ENCODE results near the gene PCDHB11.
"Not testable (repeated sequence)": the region's sequence is repeated elsewhere in the genome, so short reads cannot be mapped to it uniquely, and the experiment has no call there.

The PCDHB11 gene

DNA sequence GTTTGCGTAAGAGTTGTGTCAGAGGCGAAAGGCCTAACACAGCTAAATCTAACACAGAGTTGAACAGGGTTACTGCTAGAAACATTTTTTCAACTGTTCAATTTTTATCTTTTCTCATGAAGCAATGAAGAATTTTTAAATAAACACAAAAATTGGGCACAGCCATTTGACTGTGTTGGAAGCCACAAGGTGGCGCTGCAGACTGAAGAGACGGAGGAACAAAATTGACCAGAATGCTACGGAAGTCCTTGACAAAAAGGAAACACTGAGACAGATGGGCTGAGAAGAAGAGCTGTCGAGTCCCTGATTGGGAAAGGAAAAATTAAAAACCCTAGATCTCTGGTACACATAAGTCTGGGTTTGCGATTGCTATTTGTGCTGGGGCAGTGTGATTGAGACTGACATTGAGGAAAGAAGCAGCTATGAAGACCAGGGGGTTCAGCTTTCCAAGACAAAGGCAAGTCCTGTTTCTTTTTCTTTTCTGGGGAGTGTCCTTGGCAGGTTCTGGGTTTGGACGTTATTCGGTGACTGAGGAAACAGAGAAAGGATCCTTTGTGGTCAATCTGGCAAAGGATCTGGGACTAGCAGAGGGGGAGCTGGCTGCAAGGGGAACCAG is 12.4 kb upstream of the PCDHB11 start, which contains the start of gene PCDHB9:
TSS of gene PCDHB9 (plus strand) at position 265 of the 616 bp plus-strand sequence. CDS start at position 423, 158 bp downstream.
- H3K4me3 ChIP-seq (ENCODE audit: low read length), result no peak within 1 kb of the TSS
- no peak for DNase-seq (ENCODE audit: low read depth)
- TF ChIP-seq, protein P1, sequence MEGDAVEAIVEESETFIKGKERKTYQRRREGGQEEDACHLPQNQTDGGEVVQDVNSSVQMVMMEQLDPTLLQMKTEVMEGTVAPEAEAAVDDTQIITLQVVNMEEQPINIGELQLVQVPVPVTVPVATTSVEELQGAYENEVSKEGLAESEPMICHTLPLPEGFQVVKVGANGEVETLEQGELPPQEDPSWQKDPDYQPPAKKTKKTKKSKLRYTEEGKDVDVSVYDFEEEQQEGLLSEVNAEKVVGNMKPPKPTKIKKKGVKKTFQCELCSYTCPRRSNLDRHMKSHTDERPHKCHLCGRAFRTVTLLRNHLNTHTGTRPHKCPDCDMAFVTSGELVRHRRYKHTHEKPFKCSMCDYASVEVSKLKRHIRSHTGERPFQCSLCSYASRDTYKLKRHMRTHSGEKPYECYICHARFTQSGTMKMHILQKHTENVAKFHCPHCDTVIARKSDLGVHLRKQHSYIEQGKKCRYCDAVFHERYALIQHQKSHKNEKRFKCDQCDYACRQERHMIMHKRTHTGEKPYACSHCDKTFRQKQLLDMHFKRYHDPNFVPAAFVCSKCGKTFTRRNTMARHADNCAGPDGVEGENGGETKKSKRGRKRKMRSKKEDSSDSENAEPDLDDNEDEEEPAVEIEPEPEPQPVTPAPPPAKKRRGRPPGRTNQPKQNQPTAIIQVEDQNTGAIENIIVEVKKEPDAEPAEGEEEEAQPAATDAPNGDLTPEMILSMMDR (conservative IDR thresholded peaks at IDR 0.05; ENCODE audit: low read depth, low read length), result peak; percentile 34

DNA sequence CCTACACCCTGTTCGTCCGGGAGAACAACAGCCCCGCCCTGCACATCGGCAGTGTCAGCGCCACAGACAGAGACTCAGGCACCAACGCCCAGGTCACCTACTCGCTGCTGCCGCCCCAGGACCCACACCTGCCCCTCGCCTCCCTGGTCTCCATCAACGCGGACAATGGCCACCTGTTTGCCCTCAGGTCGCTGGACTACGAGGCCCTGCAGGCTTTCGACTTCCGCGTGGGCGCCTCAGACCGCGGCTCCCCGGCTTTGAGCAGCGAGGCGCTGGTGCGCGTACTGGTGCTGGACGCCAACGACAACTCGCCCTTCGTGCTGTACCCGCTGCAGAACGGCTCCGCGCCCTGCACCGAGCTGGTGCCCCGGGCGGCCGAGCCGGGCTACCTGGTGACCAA is 10.7 kb upstream of the PCDHB11 start:
- DNase-seq (ENCODE audit: low read depth); H3K4me3 ChIP-seq (ENCODE audit: low read length): not testable (repeated sequence)

DNA sequence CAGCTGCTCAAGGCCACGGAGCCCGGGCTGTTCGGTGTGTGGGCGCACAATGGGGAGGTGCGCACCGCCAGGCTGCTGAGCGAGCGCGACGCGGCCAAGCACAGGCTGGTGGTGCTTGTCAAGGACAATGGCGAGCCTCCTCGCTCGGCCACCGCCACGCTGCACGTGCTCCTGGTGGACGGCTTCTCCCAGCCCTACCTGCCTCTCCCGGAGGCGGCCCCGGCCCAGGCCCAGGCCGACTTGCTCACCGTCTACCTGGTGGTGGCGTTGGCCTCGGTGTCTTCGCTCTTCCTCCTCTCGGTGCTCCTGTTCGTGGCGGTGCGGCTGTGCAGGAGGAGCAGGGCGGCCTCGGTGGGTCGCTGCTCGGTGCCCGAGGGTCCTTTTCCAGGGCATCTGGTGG is 10.3 kb upstream of the PCDHB11 start:
- not testable (repeated sequence) for H3K4me3 ChIP-seq (ENCODE audit: low read length); DNase-seq (ENCODE audit: low read depth)

DNA sequence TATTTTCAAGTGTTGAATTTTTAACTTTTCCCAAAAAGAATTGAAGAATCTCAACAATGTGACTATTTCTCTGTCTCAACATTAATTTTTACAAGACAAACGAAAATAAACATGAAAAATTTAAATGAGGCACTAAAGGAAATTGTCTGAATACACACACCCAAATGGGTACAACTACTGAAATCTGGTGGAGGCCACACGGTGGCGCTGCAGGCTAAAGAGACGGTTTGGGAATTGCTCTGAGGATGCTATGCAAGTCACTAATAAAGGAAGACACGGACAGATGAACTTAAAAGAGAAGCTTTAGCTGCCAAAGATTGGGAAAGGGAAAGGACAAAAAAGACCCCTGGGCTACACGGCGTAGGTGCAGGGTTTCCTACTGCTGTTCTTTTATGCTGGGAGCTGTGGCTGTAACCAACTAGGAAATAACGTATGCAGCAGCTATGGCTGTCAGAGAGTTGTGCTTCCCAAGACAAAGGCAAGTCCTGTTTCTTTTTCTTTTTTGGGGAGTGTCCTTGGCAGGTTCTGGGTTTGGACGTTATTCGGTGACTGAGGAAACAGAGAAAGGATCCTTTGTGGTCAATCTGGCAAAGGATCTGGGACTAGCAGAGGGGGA is 7.2 kb upstream of the PCDHB11 start, which contains the start of gene PCDHB10:
TSS of gene PCDHB10 (plus strand) at position 244 of the 616 bp plus-strand sequence. CDS start at position 444, 200 bp downstream.
- no peak for DNase-seq (ENCODE audit: low read depth)
- no peak within 1 kb of the TSS for H3K4me3 ChIP-seq (ENCODE audit: low read length)

DNA sequence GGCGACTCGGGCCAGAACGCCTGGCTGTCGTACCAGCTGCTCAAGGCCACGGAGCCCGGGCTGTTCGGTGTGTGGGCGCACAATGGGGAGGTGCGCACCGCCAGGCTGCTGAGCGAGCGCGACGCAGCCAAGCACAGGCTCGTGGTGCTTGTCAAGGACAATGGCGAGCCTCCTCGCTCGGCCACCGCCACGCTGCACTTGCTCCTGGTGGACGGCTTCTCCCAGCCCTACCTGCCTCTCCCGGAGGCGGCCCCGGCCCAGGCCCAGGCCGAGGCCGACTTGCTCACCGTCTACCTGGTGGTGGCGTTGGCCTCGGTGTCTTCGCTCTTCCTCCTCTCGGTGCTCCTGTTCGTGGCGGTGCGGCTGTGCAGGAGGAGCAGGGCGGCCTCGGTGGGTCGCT is 5.1 kb upstream of the PCDHB11 start:
- DNase-seq (ENCODE audit: low read depth); H3K4me3 ChIP-seq (ENCODE audit: low read length): not testable (repeated sequence)

More for the DNA sequence above, 7.2 kb upstream of the PCDHB11 start, which contains the start of gene PCDHB10:
- TF ChIP-seq, protein P1 (conservative IDR thresholded peaks at IDR 0.05; ENCODE audit: low read depth, low read length), result peak; percentile 21

DNA sequence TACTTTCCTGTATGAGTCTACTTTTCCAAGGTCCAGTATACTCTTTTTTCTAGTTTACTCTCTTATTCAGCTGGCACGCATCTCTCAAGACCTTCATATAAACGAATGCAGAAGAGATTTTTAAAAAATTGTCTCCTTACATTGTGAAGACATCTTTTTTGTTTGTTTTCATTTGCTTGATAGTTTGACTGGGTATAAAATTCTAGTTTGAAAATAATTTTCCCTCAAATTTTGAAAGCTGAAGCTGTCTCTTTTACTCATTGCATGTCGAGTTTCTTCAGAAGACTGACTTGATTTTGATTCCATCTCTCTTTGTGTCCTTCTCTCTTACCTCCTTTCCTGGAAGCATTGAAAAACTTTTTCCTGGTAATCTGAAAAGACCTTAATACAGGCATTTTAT is 3.1 kb upstream of the PCDHB11 start:
- TF ChIP-seq, protein P1 (conservative IDR thresholded peaks at IDR 0.05; ENCODE audit: low read depth, low read length), result no peak
- DNase-seq (ENCODE audit: low read depth), result no peak

DNA sequence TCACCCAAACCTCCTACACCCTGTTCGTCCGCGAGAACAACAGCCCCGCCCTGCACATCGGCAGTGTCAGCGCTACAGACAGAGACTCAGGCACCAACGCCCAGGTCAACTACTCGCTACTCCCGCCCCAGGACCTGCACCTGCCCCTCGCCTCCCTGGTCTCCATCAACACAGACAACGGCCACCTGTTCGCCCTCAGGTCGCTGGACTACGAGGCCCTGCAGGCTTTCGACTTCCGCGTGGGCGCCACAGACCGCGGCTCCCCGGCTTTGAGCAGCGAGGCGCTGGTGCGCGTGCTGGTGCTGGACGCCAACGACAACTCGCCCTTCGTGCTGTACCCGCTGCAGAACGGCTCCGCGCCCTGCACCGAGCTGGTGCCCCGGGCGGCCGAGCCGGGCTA is 1.7 kb downstream of the PCDHB11 start:
- DNase-seq (ENCODE audit: low read depth); H3K4me3 ChIP-seq (ENCODE audit: low read length): not testable (repeated sequence)

More for the DNA sequence above, 3.1 kb upstream of the PCDHB11 start:
- no peak overlapping the region for H3K4me3 ChIP-seq (ENCODE audit: low read length)

DNA sequence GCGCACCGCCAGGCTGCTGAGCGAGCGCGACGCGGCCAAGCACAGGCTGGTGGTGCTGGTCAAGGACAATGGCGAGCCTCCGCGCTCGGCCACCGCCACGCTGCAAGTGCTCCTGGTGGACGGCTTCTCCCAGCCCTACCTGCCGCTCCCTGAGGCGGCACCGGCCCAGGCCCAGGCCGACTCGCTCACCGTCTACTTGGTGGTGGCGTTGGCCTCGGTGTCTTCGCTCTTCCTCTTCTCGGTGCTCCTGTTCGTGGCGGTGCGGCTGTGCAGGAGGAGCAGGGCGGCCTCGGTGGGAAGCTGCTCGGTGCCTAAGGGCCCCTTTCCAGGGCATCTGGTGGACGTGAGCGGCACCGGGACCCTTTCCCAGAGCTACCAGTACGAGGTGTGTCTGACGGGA is 2.2 kb downstream of the PCDHB11 start:
- not testable (repeated sequence) for H3K4me3 ChIP-seq (ENCODE audit: low read length); DNase-seq (ENCODE audit: low read depth)

DNA sequence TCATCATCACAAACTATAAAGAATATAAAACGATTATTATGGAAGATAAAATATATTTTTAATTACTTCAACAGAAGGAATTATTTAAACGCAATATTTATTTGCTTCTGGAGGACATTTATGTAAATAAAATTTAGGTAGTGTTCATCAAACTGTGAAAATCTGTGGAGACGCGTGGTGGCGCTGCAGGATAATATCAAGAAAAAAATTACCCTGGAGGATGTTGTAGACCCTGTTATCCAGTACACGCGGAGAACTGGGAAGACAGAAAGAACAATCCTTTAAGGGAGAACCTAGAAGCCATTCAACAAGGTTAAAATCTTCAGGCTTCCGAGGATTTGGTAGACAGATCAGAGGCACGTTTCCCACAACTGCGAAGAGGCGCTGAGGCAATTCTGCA is 9.1 kb downstream of the PCDHB11 start, which contains the start of gene PCDHB12:
TSS of gene PCDHB12 (plus strand) at position 242 of the 400 bp plus-strand sequence. CDS start 189 bp downstream, outside the sequence.
- TF ChIP-seq, protein P1 (conservative IDR thresholded peaks at IDR 0.05; ENCODE audit: low read depth, low read length), result no peak
- H3K4me3 ChIP-seq (ENCODE audit: low read length), result no peak within 1 kb of the TSS
- no peak for DNase-seq (ENCODE audit: low read depth)

DNA sequence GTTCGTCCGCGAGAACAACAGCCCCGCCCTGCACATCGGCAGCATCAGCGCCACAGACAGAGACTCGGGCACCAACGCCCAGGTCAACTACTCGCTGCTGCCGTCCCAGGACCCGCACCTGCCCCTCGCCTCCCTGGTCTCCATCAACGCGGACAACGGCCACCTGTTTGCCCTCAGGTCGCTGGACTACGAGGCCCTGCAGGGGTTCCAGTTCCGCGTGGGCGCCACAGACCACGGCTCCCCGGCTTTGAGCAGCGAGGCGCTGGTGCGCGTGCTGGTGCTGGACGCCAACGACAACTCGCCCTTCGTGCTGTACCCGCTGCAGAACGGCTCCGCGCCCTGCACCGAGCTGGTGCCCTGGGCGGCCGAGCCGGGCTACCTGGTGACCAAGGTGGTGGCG is 10.9 kb downstream of the PCDHB11 start:
- H3K4me3 ChIP-seq (ENCODE audit: low read length); DNase-seq (ENCODE audit: low read depth): not testable (repeated sequence)

DNA sequence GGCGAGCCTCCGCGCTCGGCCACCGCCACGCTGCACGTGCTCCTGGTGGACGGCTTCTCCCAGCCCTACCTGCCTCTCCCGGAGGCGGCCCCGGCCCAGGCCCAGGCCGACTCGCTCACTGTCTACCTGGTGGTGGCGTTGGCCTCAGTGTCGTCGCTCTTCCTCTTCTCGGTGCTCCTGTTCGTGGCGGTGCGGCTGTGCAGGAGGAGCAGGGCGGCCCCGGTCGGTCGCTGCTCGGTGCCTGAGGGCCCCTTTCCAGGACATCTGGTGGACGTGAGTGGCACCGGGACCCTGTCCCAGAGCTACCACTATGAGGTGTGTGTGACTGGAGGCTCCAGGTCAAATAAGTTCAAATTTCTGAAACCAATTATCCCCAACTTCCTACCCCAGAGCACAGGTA is 11.4 kb downstream of the PCDHB11 start:
- not testable (repeated sequence) for H3K4me3 ChIP-seq (ENCODE audit: low read length); DNase-seq (ENCODE audit: low read depth)

DNA sequence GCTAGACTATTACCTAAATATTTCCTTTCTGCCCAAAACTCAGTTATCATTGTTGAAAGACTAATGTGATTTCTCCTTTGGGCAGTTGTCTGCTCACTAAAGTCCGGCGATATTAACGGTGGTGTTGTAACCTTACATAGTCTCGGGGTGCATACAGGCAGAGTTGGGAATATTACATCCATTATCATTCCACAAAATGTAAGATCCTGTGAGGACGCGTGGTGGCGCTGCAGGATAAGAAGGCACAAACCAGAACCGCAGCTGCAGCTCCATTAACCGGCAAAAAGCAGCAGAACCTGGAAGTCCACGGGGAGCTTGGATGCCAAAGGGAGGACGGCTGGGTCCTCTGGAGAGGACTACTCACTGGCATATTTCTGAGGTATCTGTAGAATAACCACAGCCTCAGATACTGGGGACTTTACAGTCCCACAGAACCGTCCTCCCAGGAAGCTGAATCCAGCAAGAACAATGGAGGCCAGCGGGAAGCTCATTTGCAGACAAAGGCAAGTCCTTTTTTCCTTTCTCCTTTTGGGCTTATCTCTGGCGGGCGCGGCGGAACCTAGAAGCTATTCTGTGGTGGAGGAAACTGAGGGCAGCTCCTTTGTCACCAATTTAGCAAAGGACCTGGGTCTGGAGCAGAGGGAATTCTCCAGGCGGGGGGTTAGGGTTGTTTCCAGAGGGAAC is 14.4 kb downstream of the PCDHB11 start, which contains the start of gene PCDHB13:
TSS of gene PCDHB13 (plus strand) at position 264 of the 684 bp plus-strand sequence. CDS start at position 469, 205 bp downstream.
- H3K4me3 ChIP-seq (ENCODE audit: low read length); DNase-seq (ENCODE audit: low read depth): not testable (repeated sequence)

DNA sequence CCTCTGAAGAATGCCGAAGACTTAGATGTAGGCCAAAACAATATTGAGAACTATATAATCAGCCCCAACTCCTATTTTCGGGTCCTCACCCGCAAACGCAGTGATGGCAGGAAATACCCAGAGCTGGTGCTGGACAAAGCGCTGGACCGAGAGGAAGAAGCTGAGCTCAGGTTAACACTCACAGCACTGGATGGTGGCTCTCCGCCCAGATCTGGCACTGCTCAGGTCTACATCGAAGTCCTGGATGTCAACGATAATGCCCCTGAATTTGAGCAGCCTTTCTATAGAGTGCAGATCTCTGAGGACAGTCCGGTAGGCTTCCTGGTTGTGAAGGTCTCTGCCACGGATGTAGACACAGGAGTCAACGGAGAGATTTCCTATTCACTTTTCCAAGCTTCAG is 15.2 kb downstream of the PCDHB11 start:
- not testable (repeated sequence) for H3K4me3 ChIP-seq (ENCODE audit: low read length); DNase-seq (ENCODE audit: low read depth)

DNA sequence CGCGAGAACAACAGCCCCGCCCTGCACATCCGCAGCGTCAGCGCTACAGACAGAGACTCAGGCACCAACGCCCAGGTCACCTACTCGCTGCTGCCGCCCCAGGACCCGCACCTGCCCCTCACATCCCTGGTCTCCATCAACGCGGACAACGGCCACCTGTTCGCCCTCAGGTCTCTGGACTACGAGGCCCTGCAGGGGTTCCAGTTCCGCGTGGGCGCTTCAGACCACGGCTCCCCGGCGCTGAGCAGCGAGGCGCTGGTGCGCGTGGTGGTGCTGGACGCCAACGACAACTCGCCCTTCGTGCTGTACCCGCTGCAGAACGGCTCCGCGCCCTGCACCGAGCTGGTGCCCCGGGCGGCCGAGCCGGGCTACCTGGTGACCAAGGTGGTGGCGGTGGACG is 16.1 kb downstream of the PCDHB11 start:
- not testable (repeated sequence) for H3K4me3 ChIP-seq (ENCODE audit: low read length); DNase-seq (ENCODE audit: low read depth)

All from retinal pigment epithelial cell (primary cell).